K562 (cell line): ENCODE measurements around the gene SPAG7. TPM values are rescaled to one million over a fixed set of nuclear protein-coding genes. Genes with fewer than 3 reads are reported as not detected.

Experiments
- ARID4B ChIP-seq: sonication (generic); formaldehyde crosslinking; IDR thresholded peaks from 2 replicates; pipeline ENCODE4 v1.8.0; 2022; ENCODE audit warnings: mild to moderate bottlenecking, missing genetic modification reagents
- CREM ChIP-seq: IDR thresholded peaks from 2 replicates; pipeline ENCODE4 v1.6.1; 2014; ENCODE audit warnings: antibody characterized with exemption, low read depth
- GABPA ChIP-seq: fragments of 200-800 bp; sonication (Bioruptor generic); conservative IDR thresholded peaks from 2 replicates; pipeline ENCODE4 v1.6.1; 2016; ENCODE audit warnings: low read depth, missing genetic modification characterization, missing compliant biosample characterization
- GTF3C2 ChIP-seq: IDR thresholded peaks from 3 replicates; pipeline ENCODE4 v1.6.1; 2011; ENCODE audit warnings: borderline replicate concordance, mild to moderate bottlenecking, moderate library complexity; ENCODE audit not compliant: insufficient read length; ENCODE audit errors: extremely low read depth
- JUND ChIP-seq, 2 experiments: IDR thresholded peaks; 2 replicates in 1 of 2; 3 replicates in 1 of 2; pipeline ENCODE4 v1.6.1; 2011; ENCODE audit warnings: borderline replicate concordance in 2 of 2, low read depth in 2 of 2, low read length in 2 of 2, improper control_type of control experiment in 1 of 2, missing biosample characterization in 1 of 2, missing genetic modification characterization in 1 of 2, missing genetic modification reagents in 1 of 2
- NFATC3 ChIP-seq: fragments of 450-650 bp; IDR thresholded peaks from 2 replicates; pipeline ENCODE4 v1.6.1; 2017; ENCODE audit warnings: mild to moderate bottlenecking
- NFE2 ChIP-seq: IDR thresholded peaks from 2 replicates; pipeline ENCODE4 v1.6.1; 2014; ENCODE audit warnings: antibody characterized with exemption, low read depth
- OTX1 ChIP-seq: fragments of 450-650 bp; formaldehyde crosslinking; IDR thresholded peaks from 2 replicates; pipeline ENCODE4 v1.4.0; 2022; ENCODE audit warnings: mild to moderate bottlenecking
- PHF20 ChIP-seq: fragments of 450-650 bp; IDR thresholded peaks from 2 replicates; pipeline ENCODE4 v1.6.1; 2018; ENCODE audit not compliant: partially characterized antibody
- POLR3G ChIP-seq: IDR thresholded peaks from 2 replicates; pipeline ENCODE4 v1.6.1; 2011; ENCODE audit not compliant: insufficient read length, insufficient replicate concordance; ENCODE audit errors: extremely low read depth
- RBM17 ChIP-seq: fragments of 200-400 bp; formaldehyde crosslinking; IDR thresholded peaks from 2 replicates; pipeline ENCODE4 v1.6.1; 2017; ENCODE audit warnings: low read depth, mild to moderate bottlenecking, low read length, borderline replicate concordance
- SP1 ChIP-seq: sonication (generic); formaldehyde crosslinking; IDR thresholded peaks from 2 replicates; pipeline ENCODE4 v1.8.1; 2022; ENCODE audit warnings: mild to moderate bottlenecking, missing genetic modification reagents
- TAF9B ChIP-seq: fragments of 450-650 bp; IDR thresholded peaks from 2 replicates; pipeline ENCODE4 v1.6.1; 2018; ENCODE audit warnings: mild to moderate bottlenecking; ENCODE audit not compliant: partially characterized antibody
- TRIM25 ChIP-seq: fragments of 450-650 bp; IDR thresholded peaks from 2 replicates; pipeline ENCODE4 v1.7.0; 2016; ENCODE audit warnings: borderline replicate concordance
- ZNF143 ChIP-seq: sonication (generic); formaldehyde crosslinking; IDR thresholded peaks from 2 replicates; pipeline ENCODE4 v1.9.0; 2022; ENCODE audit warnings: mild to moderate bottlenecking, missing genetic modification reagents
- ZNF778 ChIP-seq: fragments of 450-650 bp; formaldehyde crosslinking; IDR thresholded peaks from 2 replicates; pipeline ENCODE4 v1.4.0; 2020; ENCODE audit warnings: mild to moderate bottlenecking, moderate library complexity
- ZNF830 ChIP-seq: fragments of 250-450 bp; sonication (Bioruptor Pico); IDR thresholded peaks from 2 replicates; pipeline ENCODE4 v1.5.0; 2021; ENCODE audit warnings: mild to moderate bottlenecking
- polyA plus RNA-seq, 8 experiments: library from polyadenylated mRNA; depleted of rRNA in 4 of 8; stranded (reverse) in 5 of 8; unstranded in 3 of 8; fragments of >200 nt; fragmentation: Nextera tagmentation in 2 of 8; fragmentation: Illumina TruSeq in 1 of 8; extraction: Ambion mirVana in 2 of 8; extraction: Trizol in 1 of 8; gene quantifications; 2 replicates each; pipeline versions ENCODE4 v1.2.1 to v1.2.3, GENCODE V29; 2011 to 2014; ENCODE audit warnings: inconsistent platforms in 1 of 8, missing spikeins in 1 of 8
- total RNA-seq, 7 experiments: library from RNA; depleted of rRNA in 6 of 7; stranded (reverse); fragments of >200 nt in 6 of 7; fragmentation: Illumina TruSeq in 2 of 7; extraction: Trizol in 2 of 7; gene quantifications; 2 replicates each; pipeline versions ENCODE4 v1.2.1 to v1.2.3, GENCODE V29; 2011 to 2021; ENCODE audit warnings: low replicate concordance in 1 of 7

SPAG7 gene
- total and polyA plus RNA-seq, 9 of the 15 experiments (the other 6 are each of a cell fraction or from before 2014, with no cell fraction given), result 5.6 to 53.5 (median 36.3) TPM

DNA sequence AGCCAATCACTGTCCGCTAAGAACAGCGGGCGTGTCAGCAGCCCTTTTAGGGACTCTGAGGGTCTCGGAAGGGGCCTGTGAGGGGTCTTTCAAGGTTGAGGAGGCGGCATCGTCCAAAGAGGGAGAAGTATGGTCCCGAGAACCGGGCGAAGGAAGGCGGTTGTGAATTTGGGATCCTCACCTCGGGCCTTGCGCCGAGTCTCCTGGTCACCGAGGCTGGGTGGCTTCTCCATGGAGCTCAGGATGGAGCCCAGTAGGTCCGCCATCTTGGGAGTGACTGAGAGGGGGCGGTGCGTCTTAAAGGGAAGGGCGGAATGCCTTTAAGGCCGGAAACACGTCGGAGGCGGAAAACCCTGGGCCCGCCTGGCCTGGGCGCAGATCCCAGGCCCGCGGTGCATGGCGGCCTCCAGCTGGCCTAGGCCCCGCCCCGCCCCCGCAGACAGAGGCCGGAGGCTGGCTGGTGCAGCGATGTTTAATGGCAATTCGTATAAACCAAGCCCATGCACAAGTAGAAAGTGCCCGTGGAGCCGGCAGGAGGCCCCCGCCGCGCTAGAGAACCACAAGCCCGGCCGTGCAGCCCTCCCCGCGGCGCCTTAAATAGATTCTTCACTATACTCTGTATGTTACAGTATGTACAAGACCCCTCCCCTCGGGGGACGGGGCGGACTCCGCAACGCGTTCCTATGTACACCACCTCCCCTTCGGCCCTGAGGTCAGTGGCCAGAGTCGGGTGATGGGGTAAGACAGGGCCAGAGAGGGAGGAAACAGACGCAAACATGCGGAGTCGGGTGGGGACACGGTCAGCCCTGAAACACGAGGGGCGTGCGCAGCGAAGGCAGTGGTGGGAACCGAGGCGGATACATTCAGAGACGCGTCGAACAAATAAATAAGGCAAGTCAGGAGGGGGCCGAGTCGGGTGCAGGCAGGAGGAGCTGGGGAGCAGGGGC lies at the start of gene SPAG7 (continued):
- TF ChIP-seq JUND (IDR thresholded peaks at IDR 0.05; ENCODE audit: borderline replicate concordance, low read depth, low read length) (no peak), JUND (tag; IDR thresholded peaks at IDR 0.05; ENCODE audit: borderline replicate concordance, low read depth, low read length) (peak; percentile 23; the same call in 1 of the 3 replicates), NFE2 (peak; percentile 33), TAF9B (peak; percentile 79), ARID4B (CRISPR knock-in tag) (peak; percentile 20; the same call in 1 of the 2 replicates), NFATC3 (no peak), TRIM25 (peak; percentile 99), SP1 (peak; percentile 68; the same call in 1 of the 2 replicates), OTX1 (CRISPR knock-in tag) (0 out of 2 replicates have a peak, but pooled peaks have one; percentile 54), GABPA (tag) (peak; percentile 75), ZNF830 (CRISPR knock-in tag) (no peak), GTF3C2 (no peak), PHF20 (peak; percentile 72), POLR3G (no peak), ZNF778 (CRISPR knock-in tag) (no peak), ZNF143 (CRISPR knock-in tag) (no peak), RBM17 (no peak), CREM (no peak)
